K562 (cell line): ENCODE data around the gene INPP5D. TPM values are rescaled to one million over a fixed set of nuclear protein-coding genes. Genes with fewer than 3 reads are reported as not detected.

ENCODE experiments used
- BDP1 ChIP-seq: IDR thresholded peaks from 3 replicates; pipeline ENCODE4 v1.6.1; 2011; ENCODE audit not compliant: insufficient read length, insufficient read depth
- CCAR2 ChIP-seq: fragments of 200-400 bp; formaldehyde crosslinking; IDR thresholded peaks from 2 replicates; pipeline ENCODE4 v1.6.1; 2017; ENCODE audit warnings: mild to moderate bottlenecking, low read depth, low read length
- DDX20 ChIP-seq: fragments of 450-650 bp; IDR thresholded peaks from 2 replicates; pipeline ENCODE4 v1.6.1; 2016; ENCODE audit warnings: missing genetic modification characterization, low read depth, mild to moderate bottlenecking, missing compliant biosample characterization, moderate library complexity
- KAT7 ChIP-seq: sonication (generic); formaldehyde crosslinking; IDR thresholded peaks from 2 replicates; pipeline ENCODE4 v1.8.0; 2022; ENCODE audit warnings: missing genetic modification reagents, mild to moderate bottlenecking, borderline replicate concordance
- NONO ChIP-seq, 2 experiments: fragments of 200-400 bp in 1 of 2; fragments of 450-650 bp in 1 of 2; formaldehyde crosslinking in 1 of 2; IDR thresholded peaks; 2 replicates each; pipeline ENCODE4 v1.6.1; 2017; ENCODE audit warnings: low read depth in 2 of 2, mild to moderate bottlenecking in 2 of 2, moderate library complexity in 2 of 2, low read length in 1 of 2
- PRPF4 ChIP-seq: fragments of 200-400 bp; formaldehyde crosslinking; IDR thresholded peaks from one replicate; pipeline ENCODE4 v1.6.1; 2017; ENCODE audit warnings: low read length, low read depth, mild to moderate bottlenecking; ENCODE audit not compliant: insufficient read depth, poor library complexity, severe bottlenecking
- PYGO2 ChIP-seq: fragments of 450-650 bp; IDR thresholded peaks from 2 replicates; pipeline ENCODE4 v1.6.1; 2016; ENCODE audit warnings: mild to moderate bottlenecking, missing genetic modification characterization, moderate library complexity, missing compliant biosample characterization
- SMAD3 ChIP-seq: fragments of 450-650 bp; formaldehyde crosslinking; conservative IDR thresholded peaks from 2 replicates; pipeline ENCODE4 v1.4.0; 2020; ENCODE audit warnings: mild to moderate bottlenecking
- U2AF2 ChIP-seq: fragments of 200-400 bp; formaldehyde crosslinking; optimal IDR thresholded peaks from 2 replicates; pipeline ENCODE3; 2017; ENCODE audit warnings: low read depth, mild to moderate bottlenecking, low read length
- ZC3H11A ChIP-seq: IDR thresholded peaks from 2 replicates; pipeline ENCODE4 v1.6.1; 2012; ENCODE audit warnings: low read depth, low read length, improper control_type of control experiment
- ZNF124 ChIP-seq: sonication (generic); formaldehyde crosslinking; IDR thresholded peaks from 2 replicates; pipeline ENCODE4 v1.8.1; 2022; ENCODE audit warnings: missing genetic modification reagents
- ZNF212 ChIP-seq: fragments of 450-650 bp; formaldehyde crosslinking; IDR thresholded peaks from 2 replicates; pipeline ENCODE4 v1.4.0; 2020; ENCODE audit warnings: mild to moderate bottlenecking
- polyA plus RNA-seq, 8 experiments: library from polyadenylated mRNA; depleted of rRNA in 4 of 8; stranded (reverse) in 5 of 8; unstranded in 3 of 8; fragments of >200 nt; fragmentation: Nextera tagmentation in 2 of 8; fragmentation: Illumina TruSeq in 1 of 8; extraction: Ambion mirVana in 2 of 8; extraction: Trizol in 1 of 8; gene quantifications; 2 replicates each; pipeline versions ENCODE4 v1.2.1 to v1.2.3, GENCODE V29; 2011 to 2014; ENCODE audit warnings: inconsistent platforms in 1 of 8, missing spikeins in 1 of 8
- total RNA-seq, 7 experiments: library from RNA; depleted of rRNA in 6 of 7; stranded (reverse); fragments of >200 nt in 6 of 7; fragmentation: Illumina TruSeq in 2 of 7; extraction: Trizol in 2 of 7; gene quantifications; 2 replicates each; pipeline versions ENCODE4 v1.2.1 to v1.2.3, GENCODE V29; 2011 to 2021; ENCODE audit warnings: low replicate concordance in 1 of 7
- TF ChIP-seq, protein P1 (sequence below): fragments of 450-650 bp; conservative IDR thresholded peaks from 2 replicates; pipeline ENCODE4 v1.6.1; 2016; ENCODE audit warnings: missing genetic modification characterization, low read depth, mild to moderate bottlenecking, control low read depth, missing compliant biosample characterization
- TF ChIP-seq, protein P2 (sequence below), 2 experiments: fragments of 200-800 bp in 1 of 2; sonication (Bioruptor generic) in 1 of 2; sonication (generic) in 1 of 2; formaldehyde crosslinking in 1 of 2; IDR thresholded peaks in 1 of 2; conservative IDR thresholded peaks in 1 of 2; 2 replicates each; pipeline versions ENCODE4 v1.5.0 to v1.6.1; 2016 to 2020; ENCODE audit warnings: missing compliant biosample characterization in 1 of 2, missing genetic modification characterization in 1 of 2, missing genetic modification reagents in 1 of 2
- TF ChIP-seq, protein P3 (sequence below), 3 experiments: IDR thresholded peaks in 2 of 3; conservative IDR thresholded peaks in 1 of 3; 2 replicates each; pipeline ENCODE4 v1.5.1; 2011 to 2012; ENCODE audit warnings: low read length in 3 of 3, mild to moderate bottlenecking in 3 of 3, control low read depth in 2 of 3, improper control_type of control experiment in 1 of 3, inconsistent platforms in 1 of 3, low read depth in 1 of 3, mixed read lengths in 1 of 3, moderate library complexity in 1 of 3; ENCODE audit not compliant: insufficient read depth in 2 of 3
- TF ChIP-seq, protein P4 (sequence below): fragments of 250-450 bp; sonication (Bioruptor Pico); IDR thresholded peaks from 2 replicates; pipeline ENCODE4 v1.4.0; 2020; ENCODE audit warnings: mild to moderate bottlenecking, moderate library complexity, borderline replicate concordance

INPP5D gene
- total and polyA plus RNA-seq, 9 of the 15 experiments (the other 6 are each of a cell fraction or from before 2014, with no cell fraction given): 0.55 to 6.2 (median 2.2) TPM

DNA sequence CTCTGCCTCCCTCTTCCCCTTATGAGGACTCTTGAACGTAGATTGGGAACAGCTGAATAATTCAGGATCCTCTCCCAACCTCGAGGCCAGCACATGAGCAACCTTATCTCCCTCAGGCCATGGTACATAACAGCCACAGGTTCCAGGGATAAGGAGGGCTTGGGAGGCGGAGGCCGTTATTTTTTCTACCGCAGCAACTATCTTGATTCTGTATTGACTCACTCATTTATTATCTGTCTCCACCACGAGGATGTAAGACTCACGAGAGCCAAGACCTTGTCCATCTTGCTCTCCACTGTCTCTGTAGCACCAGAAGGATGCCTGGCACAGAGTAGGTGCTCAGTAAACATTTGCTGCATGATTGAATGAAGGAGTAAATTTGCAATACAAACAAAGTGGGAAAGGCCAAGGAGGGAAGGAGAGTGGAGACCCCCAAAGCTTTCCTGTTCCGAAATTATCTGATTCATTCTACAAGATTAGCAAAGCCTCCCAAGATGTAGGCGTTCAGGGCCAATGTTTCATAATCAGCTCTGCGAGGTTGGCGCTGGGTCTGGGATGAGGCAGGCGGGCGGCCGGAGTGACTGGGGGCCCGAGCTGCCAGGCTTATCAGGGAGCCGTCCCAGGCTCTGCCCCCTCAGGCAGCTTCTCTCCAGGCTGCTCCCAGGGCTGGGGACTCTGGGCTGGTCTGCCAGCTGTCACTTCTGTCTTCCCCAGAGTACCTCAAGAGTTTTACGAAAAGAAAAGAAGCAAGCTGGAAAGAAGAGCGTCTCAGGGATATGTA, 31.6 kb downstream of the INPP5D start (continued):
- TF ChIP-seq ZNF124 (CRISPR knock-in tag): no peak
- TF ChIP-seq NONO (IDR thresholded peaks at IDR 0.05; ENCODE audit: low read depth in 2 of 2, low read length in 1 of 2): 0 out of 4 replicates have a peak, but pooled peaks of 1 of the 2 experiments have one; percentile 32
- TF ChIP-seq ZC3H11A: no peak
- no peak for TF ChIP-seq U2AF2
- TF ChIP-seq, protein P1, sequence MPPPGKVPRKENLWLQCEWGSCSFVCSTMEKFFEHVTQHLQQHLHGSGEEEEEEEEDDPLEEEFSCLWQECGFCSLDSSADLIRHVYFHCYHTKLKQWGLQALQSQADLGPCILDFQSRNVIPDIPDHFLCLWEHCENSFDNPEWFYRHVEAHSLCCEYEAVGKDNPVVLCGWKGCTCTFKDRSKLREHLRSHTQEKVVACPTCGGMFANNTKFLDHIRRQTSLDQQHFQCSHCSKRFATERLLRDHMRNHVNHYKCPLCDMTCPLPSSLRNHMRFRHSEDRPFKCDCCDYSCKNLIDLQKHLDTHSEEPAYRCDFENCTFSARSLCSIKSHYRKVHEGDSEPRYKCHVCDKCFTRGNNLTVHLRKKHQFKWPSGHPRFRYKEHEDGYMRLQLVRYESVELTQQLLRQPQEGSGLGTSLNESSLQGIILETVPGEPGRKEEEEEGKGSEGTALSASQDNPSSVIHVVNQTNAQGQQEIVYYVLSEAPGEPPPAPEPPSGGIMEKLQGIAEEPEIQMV (tag): no peak
- TF ChIP-seq, protein P2, sequence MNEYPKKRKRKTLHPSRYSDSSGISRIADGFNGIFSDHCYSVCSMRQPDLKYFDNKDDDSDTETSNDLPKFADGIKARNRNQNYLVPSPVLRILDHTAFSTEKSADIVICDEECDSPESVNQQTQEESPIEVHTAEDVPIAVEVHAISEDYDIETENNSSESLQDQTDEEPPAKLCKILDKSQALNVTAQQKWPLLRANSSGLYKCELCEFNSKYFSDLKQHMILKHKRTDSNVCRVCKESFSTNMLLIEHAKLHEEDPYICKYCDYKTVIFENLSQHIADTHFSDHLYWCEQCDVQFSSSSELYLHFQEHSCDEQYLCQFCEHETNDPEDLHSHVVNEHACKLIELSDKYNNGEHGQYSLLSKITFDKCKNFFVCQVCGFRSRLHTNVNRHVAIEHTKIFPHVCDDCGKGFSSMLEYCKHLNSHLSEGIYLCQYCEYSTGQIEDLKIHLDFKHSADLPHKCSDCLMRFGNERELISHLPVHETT (CRISPR knock-in tag; conservative IDR thresholded peaks at IDR 0.05 in 1 of 2, IDR thresholded peaks at IDR 0.05 in 1 of 2): peak in 1 of 2 experiments; percentile 86; a peak in 2 of 4 replicates
- no peak for TF ChIP-seq ZNF212
- TF ChIP-seq PRPF4: no peak
- TF ChIP-seq PYGO2: peak; percentile 78
- TF ChIP-seq, protein P3, sequence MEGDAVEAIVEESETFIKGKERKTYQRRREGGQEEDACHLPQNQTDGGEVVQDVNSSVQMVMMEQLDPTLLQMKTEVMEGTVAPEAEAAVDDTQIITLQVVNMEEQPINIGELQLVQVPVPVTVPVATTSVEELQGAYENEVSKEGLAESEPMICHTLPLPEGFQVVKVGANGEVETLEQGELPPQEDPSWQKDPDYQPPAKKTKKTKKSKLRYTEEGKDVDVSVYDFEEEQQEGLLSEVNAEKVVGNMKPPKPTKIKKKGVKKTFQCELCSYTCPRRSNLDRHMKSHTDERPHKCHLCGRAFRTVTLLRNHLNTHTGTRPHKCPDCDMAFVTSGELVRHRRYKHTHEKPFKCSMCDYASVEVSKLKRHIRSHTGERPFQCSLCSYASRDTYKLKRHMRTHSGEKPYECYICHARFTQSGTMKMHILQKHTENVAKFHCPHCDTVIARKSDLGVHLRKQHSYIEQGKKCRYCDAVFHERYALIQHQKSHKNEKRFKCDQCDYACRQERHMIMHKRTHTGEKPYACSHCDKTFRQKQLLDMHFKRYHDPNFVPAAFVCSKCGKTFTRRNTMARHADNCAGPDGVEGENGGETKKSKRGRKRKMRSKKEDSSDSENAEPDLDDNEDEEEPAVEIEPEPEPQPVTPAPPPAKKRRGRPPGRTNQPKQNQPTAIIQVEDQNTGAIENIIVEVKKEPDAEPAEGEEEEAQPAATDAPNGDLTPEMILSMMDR (IDR thresholded peaks at IDR 0.05 in 2 of 3, conservative IDR thresholded peaks at IDR 0.05 in 1 of 3; ENCODE audit: insufficient read depth in 2 of 3, low read depth in 1 of 3, low read length in 3 of 3): no peak
- TF ChIP-seq KAT7 (CRISPR knock-in tag): no peak
- TF ChIP-seq, protein P4, sequence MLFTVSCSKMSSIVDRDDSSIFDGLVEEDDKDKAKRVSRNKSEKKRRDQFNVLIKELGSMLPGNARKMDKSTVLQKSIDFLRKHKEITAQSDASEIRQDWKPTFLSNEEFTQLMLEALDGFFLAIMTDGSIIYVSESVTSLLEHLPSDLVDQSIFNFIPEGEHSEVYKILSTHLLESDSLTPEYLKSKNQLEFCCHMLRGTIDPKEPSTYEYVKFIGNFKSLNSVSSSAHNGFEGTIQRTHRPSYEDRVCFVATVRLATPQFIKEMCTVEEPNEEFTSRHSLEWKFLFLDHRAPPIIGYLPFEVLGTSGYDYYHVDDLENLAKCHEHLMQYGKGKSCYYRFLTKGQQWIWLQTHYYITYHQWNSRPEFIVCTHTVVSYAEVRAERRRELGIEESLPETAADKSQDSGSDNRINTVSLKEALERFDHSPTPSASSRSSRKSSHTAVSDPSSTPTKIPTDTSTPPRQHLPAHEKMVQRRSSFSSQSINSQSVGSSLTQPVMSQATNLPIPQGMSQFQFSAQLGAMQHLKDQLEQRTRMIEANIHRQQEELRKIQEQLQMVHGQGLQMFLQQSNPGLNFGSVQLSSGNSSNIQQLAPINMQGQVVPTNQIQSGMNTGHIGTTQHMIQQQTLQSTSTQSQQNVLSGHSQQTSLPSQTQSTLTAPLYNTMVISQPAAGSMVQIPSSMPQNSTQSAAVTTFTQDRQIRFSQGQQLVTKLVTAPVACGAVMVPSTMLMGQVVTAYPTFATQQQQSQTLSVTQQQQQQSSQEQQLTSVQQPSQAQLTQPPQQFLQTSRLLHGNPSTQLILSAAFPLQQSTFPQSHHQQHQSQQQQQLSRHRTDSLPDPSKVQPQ (CRISPR knock-in tag): no peak
- no peak for TF ChIP-seq DDX20 (tag)
- no peak for TF ChIP-seq CCAR2
- peak; percentile 76; the same call in 1 of the 2 replicates for TF ChIP-seq SMAD3 (CRISPR knock-in tag)
- TF ChIP-seq BDP1: no peak
